HepG2 (cell line): ENCODE measurements around the gene TEAD1. TPM values are rescaled to one million over a fixed set of nuclear protein-coding genes. Genes with fewer than 3 reads are reported as not detected.

ENCODE experiments used
- ATAC-seq: fragments of 200-7000 bp; cut with Tn5 transposase; 3 replicates; pipeline ENCODE4 v1.9.1; 2020; ENCODE audit warnings: mild to moderate bottlenecking, moderate library complexity
- BruUV-seq: library from RNA; stranded (reverse); fragments of 400-500 nt; replicated peaks from 2 replicates; lab custom pipeline; 2021; lab: Mats Ljungman, UMichigan
- CTCF ChIA-PET: fragments of 300-600 bp; formaldehyde crosslinking; extraction: SDS; loops from one replicate; lab custom pipeline; 2021; ENCODE audit warnings: low total read pairs, inconsistent platforms, low intra/inter-chr PET ratio; lab: Yijun Ruan, JAX
- POLR2A ChIA-PET: fragments of 350-600 bp; sonication (Branson Sonifier 250); formaldehyde crosslinking; loops from one replicate; lab custom pipeline; 2020; ENCODE audit warnings: antibody characterized with exemption, inconsistent platforms; lab: Yijun Ruan, JAX
- DNase-seq: peaks from one replicate; pipeline ENCODE4 v3.0.0-alpha.2; 2015; ENCODE audit warnings: low spot score
- FAIRE-seq: peaks from 3 replicates; lab custom pipeline; 2011; peaks lifted over from hg19 to GRCh38; lab: Jason Lieb, UNC
- H2AFZ ChIP-seq: one replicate; pipeline ENCODE4 v1.6.1; 2011; ENCODE audit warnings: low read length, inconsistent platforms
- H3K27ac ChIP-seq: fragments of 300-600 bp; 3 replicates; pipeline ENCODE4 v1.8.0; 2011; ENCODE audit warnings: mixed run types, mild to moderate bottlenecking, mixed read lengths, low read length, inconsistent platforms; ENCODE audit not compliant: insufficient read depth; ENCODE audit errors: extremely low read length
- H3K27me3 ChIP-seq, 2 experiments: fragments of 200-600 bp in 1 of 2; 2 replicates in 1 of 2; 3 replicates in 1 of 2; pipeline versions ENCODE4 v1.6.0 to v1.8.0; 2011; ENCODE audit warnings: low read length in 2 of 2, mild to moderate bottlenecking in 2 of 2, moderate library complexity in 2 of 2, inconsistent platforms in 1 of 2; ENCODE audit not compliant: insufficient read depth in 2 of 2, control insufficient read depth in 1 of 2
- H3K36me3 ChIP-seq, 2 experiments: fragments of 200-600 bp in 1 of 2; replicated peaks in 1 of 2; 2 replicates in 1 of 2; 3 replicates in 1 of 2; pipeline versions ENCODE4 v1.5.1 to v1.8.0; 2011; ENCODE audit warnings: low read length in 2 of 2, inconsistent platforms in 1 of 2; ENCODE audit not compliant: insufficient read depth in 2 of 2, control insufficient read depth in 1 of 2
- H3K4me1 ChIP-seq: 2 replicates; pipeline ENCODE4 v1.5.1; 2012; ENCODE audit warnings: low read length, inconsistent platforms; ENCODE audit not compliant: insufficient read depth
- H3K4me2 ChIP-seq: 2 replicates; pipeline ENCODE4 v1.6.0; 2011; ENCODE audit warnings: low read depth, low read length, inconsistent platforms
- H3K4me3 ChIP-seq, 3 experiments: fragments of 200-600 bp in 1 of 3; sonication (generic), shearing (Covaris generic) in 1 of 3; replicated peaks in 1 of 3; 2 replicates each; pipeline ENCODE4 v1.5.1; 2011 to 2016; ENCODE audit warnings: low read length in 3 of 3, inconsistent platforms in 2 of 3, low read depth in 2 of 3, mild to moderate bottlenecking in 2 of 3, control low read depth in 1 of 3, mixed read lengths in 1 of 3; ENCODE audit not compliant: insufficient read depth in 1 of 3
- H3K79me2 ChIP-seq: one replicate; pipeline ENCODE4 v1.6.1; 2011; ENCODE audit warnings: low read length, inconsistent platforms; ENCODE audit not compliant: insufficient read depth
- H3K9ac ChIP-seq: 2 replicates; pipeline ENCODE4 v1.6.0; 2011; ENCODE audit warnings: mild to moderate bottlenecking, low read depth, low read length, inconsistent platforms; ENCODE audit not compliant: insufficient read depth
- H3K9me3 ChIP-seq: 2 replicates; pipeline ENCODE4 v1.5.1; 2012; ENCODE audit warnings: mild to moderate bottlenecking, low read length
- H4K20me1 ChIP-seq: 2 replicates; pipeline ENCODE4 v1.6.0; 2011; ENCODE audit warnings: inconsistent platforms, mild to moderate bottlenecking, low read length, moderate library complexity; ENCODE audit not compliant: insufficient read depth
- ELF1 ChIP-seq: sonication (generic); formaldehyde crosslinking; IDR thresholded peaks from 2 replicates; pipeline ENCODE4 v1.4.0; 2020; ENCODE audit warnings: missing genetic modification reagents
- FUBP1 ChIP-seq: sonication (generic); formaldehyde crosslinking; IDR thresholded peaks from 2 replicates; pipeline ENCODE4 v1.5.1; 2020; ENCODE audit warnings: missing genetic modification reagents, mild to moderate bottlenecking, borderline replicate concordance
- GPN1 ChIP-seq: sonication (generic); formaldehyde crosslinking; IDR thresholded peaks from 2 replicates; pipeline ENCODE4 v1.5.1; 2020; ENCODE audit warnings: missing genetic modification reagents, borderline replicate concordance
- NFIB ChIP-seq: sonication (generic); formaldehyde crosslinking; IDR thresholded peaks from 2 replicates; pipeline ENCODE4 v1.9.0; 2021; ENCODE audit warnings: missing genetic modification reagents, mild to moderate bottlenecking, borderline replicate concordance
- SIN3A ChIP-seq: IDR thresholded peaks from 2 replicates; pipeline ENCODE4 v1.6.1; 2011; ENCODE audit warnings: low read depth, mild to moderate bottlenecking, control low read depth, low read length, borderline replicate concordance
- THAP7 ChIP-seq: sonication (generic); formaldehyde crosslinking; IDR thresholded peaks from 2 replicates; pipeline ENCODE4 v1.8.1; 2023; ENCODE audit warnings: mild to moderate bottlenecking, missing genetic modification reagents
- ZBTB42 ChIP-seq: sonication (generic); formaldehyde crosslinking; IDR thresholded peaks from 2 replicates; pipeline ENCODE4 v1.5.0; 2020; ENCODE audit warnings: mild to moderate bottlenecking, missing genetic modification reagents
- ZBTB7A ChIP-seq: sonication (generic); formaldehyde crosslinking; IDR thresholded peaks from 2 replicates; pipeline ENCODE4 v1.8.0; 2022; ENCODE audit warnings: mild to moderate bottlenecking, missing genetic modification reagents
- ZNF646 ChIP-seq: sonication (generic); formaldehyde crosslinking; IDR thresholded peaks from 2 replicates; pipeline ENCODE4 v1.9.0; 2021; ENCODE audit warnings: mild to moderate bottlenecking, missing genetic modification reagents
- ZNF878 ChIP-seq: sonication (generic); formaldehyde crosslinking; IDR thresholded peaks from 2 replicates; pipeline ENCODE4 v1.8.1; 2023; ENCODE audit warnings: mild to moderate bottlenecking, missing genetic modification reagents, moderate library complexity
- ZNF883 ChIP-seq: sonication (generic); formaldehyde crosslinking; IDR thresholded peaks from 2 replicates; pipeline ENCODE4 v1.5.1; 2020; ENCODE audit warnings: mild to moderate bottlenecking, missing genetic modification reagents; ENCODE audit errors: not compliant biosample characterization
- WGBS: methylation state at CpG from one replicate; pipeline ENCODE4 v1.1.6; 2017; ENCODE audit warnings: low lambda C conversion rate; 5-methylcytosine and 5-hydroxymethylcytosine counted together
- in situ Hi-C: cut with HindIII; loops from 2 replicates; pipeline ENCODE4 v1.10.0; 2017; ENCODE audit warnings: low pct_unique_long_range_greater_than_20kb; ENCODE audit not compliant: extremely low pct_ligation_motif_present
- intact Hi-C: fragments of 100-400 bp; cut with micrococcal nuclease; formaldehyde crosslinking; loops from one replicate; pipeline ENCODE4 v1.10.0; 2022; ENCODE audit not compliant: unreplicated experiment
- polyA plus RNA-seq, 8 experiments: library from polyadenylated mRNA; depleted of rRNA in 3 of 8; stranded (reverse) in 7 of 8; unstranded in 1 of 8; fragments of >200 nt; fragmentation: Illumina TruSeq in 4 of 8; extraction: Trizol in 4 of 8; gene quantifications; 2 replicates each; pipeline versions ENCODE4 v1.2.1 to v1.2.3, GENCODE V29; 2011 to 2016; ENCODE audit warnings: low read depth in 4 of 8, missing spikeins in 1 of 8, mixed read lengths in 1 of 8; ENCODE audit not compliant: insufficient read depth in 1 of 8
- total RNA-seq, 5 experiments: library from RNA; depleted of rRNA; stranded (reverse); fragments of >200 nt; fragmentation: Illumina TruSeq; extraction: Trizol; gene quantifications; 2 replicates each; pipeline ENCODE4 v1.2.3, GENCODE V29; 2016; ENCODE audit warnings: low read depth in 1 of 5

The TEAD1 gene
- total and polyA plus RNA-seq, 2 of the 13 experiments (the other 11 are each of a cell fraction or from before 2014, with no cell fraction given) = 20.1 to 30.5 TPM

- Histone ChIP-seq H3K9me3 (no peaks in the 10 kb centered on the region), H3K9ac (no peak overlapping the region), H3K36me3 (peaks cover 3 to 21% of the 10 kb centered on the region in 2 experiments; a peak in 2 of 5 replicates), H3K79me2 (peaks cover under 1% of the 10 kb centered on the region), H4K20me1 (no peaks in the 10 kb centered on the region), H3K4me3 (no peak overlapping the region), H3K4me2 (no peak overlapping the region), H3K4me1 (peaks cover 21% of the 10 kb centered on the region), H3K27ac (no peak overlapping the region), H3K27me3 (no peaks in the 10 kb centered on the region), H2AFZ (no peak overlapping the region)
- TF ChIP-seq FUBP1 (no peak), SIN3A (no peak), ZBTB42 (no peak), ZNF883 (CRISPR knock-in tag) (no peak), ZNF646 (CRISPR knock-in tag) (no peak), ELF1 (CRISPR knock-in tag) (no peak), ZBTB7A (CRISPR knock-in tag) (no peak), ZNF878 (no peak), THAP7 (CRISPR knock-in tag) (no peak), NFIB (CRISPR knock-in tag) (no peak), GPN1 (CRISPR knock-in tag) (no peak)
- DNase-seq (no peak), ATAC-seq (no peak), FAIRE-seq (no peak)
- POLR2A ChIA-PET = no interaction called here
- CTCF ChIA-PET = no interaction called here
- BruUV-seq = no TSS peak
- intact Hi-C loops = loop anchor here (5.0 kb wide), 1 partner anchor 984 kb away; no protein-coding TSS in a partner anchor
- 97% methylated on average over 2 of the region's 2 CpGs for WGBS
- in situ Hi-C loops = no loop called here
Measured at GRCh38 chr11:12860827-12861226, 186.6 kb downstream of the TEAD1 start.
